ENCODE measurements around the gene IQCK. TPM values are rescaled to one million over a fixed set of nuclear protein-coding genes. Genes with fewer than 3 reads are reported as not detected.

IQCK gene
- 0.98 TPM for total RNA-seq (2013)
- polyA plus RNA-seq = 1 to 10 TPM in 1 of 3 donors, under 1 TPM in 2; 0.52 to 1.2 (median 0.58) TPM
- 1.0 TPM in 1 of 2 replicates, not detected in the other for polyA minus RNA-seq
- 0.08 to 2.0 (median 0.81) reads per million in 11 experiments for total RNA-seq

DNA sequence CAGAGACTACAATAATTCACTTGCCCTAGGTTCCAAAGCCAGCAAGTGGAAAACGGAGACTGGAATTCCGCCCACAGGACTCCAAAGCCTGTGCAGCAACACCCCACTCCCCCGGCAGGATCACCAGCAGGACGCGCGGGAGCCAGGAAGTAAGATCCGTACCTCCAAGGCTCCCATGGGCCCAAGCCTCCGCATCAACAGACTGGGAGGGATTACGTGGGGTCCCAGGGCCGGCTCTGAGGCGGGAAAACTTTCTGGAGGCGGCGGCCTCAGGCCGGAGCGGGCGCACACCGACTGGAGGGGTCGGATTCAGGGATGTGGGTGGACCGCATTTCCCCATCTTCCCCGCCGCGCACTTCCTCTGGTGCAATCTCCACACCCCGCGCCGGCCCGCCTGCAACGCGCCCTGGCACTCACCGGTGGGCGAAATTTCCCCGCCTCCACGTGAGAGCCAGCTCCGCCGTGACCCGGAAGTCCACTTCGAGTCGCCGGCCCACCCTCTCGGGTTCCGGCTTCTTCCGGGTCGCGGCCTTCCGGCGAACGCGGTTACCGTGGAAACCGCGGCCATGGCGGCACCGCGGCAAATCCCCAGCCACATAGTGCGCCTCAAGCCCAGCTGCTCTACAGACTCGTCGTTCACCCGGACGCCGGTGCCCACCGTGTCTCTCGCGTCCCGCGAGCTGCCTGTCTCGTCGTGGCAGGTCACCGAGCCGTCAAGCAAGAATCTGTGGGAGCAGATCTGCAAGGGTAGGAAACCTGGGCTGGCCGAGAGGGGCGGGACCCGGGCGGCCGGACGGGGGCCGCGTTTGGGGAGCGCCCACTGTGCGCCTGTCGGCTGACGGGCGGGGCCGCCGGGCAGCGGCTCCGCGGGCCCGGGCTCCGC, at the start of gene IQCK, which contains the start of gene KNOP1:
Gene IQCK, plus strand, starts transcription at position 531 of the 883 bp plus-strand sequence. Its CDS starts 36 bp downstream, at position 567.
Gene KNOP1, minus strand, starts transcription at position 487 of the 883 bp plus-strand sequence. CDS start 3,192 bp downstream, outside the sequence.
- H3K9me3 Mint-ChIP-seq = no peaks in the 10 kb centered on the region

GRCh38 chr16:19672378-19672777, 45.7 kb upstream of the IQCK start:
- Histone ChIP-seq H4K20me1 (ENCODE audit: insufficient read depth, low read length) (no peaks in the 10 kb centered on the region), H3K36me3 (replicated peaks in 1 of 2; ENCODE audit: control insufficient read depth in 1 of 2, insufficient read depth in 2 of 2, low read length in 2 of 2) (peaks cover 44 to 93% of the 10 kb centered on the region in 2 donors), H3K79me2 (ENCODE audit: insufficient read depth, low read length) (no peaks in the 10 kb centered on the region), H3K9ac (ENCODE audit: insufficient read depth, low read length, poor library complexity, severe bottlenecking) (no peak overlapping the region), H2AFZ (ENCODE audit: insufficient read depth, low read depth, low read length, poor library complexity, severe bottlenecking) (no peak overlapping the region), H3K4me3 (replicated peaks in 1 of 3; ENCODE audit: low read depth in 2 of 3, low read length in 3 of 3) (no peak overlapping the region), H3K27me3 (ENCODE audit: control insufficient read depth in 2 of 2, insufficient read depth in 2 of 2, low read length in 2 of 2) (no peaks in the 10 kb centered on the region), H3K27ac (ENCODE audit: low read depth in 1 of 2, low read length in 2 of 2) (no peak overlapping the region), H3K9me3 (replicated peaks in 1 of 2; ENCODE audit: control insufficient read depth in 1 of 2, insufficient read depth in 1 of 2, low read length in 2 of 2) (no peaks in the 10 kb centered on the region), H3K4me1 (ENCODE audit: control insufficient read depth in 1 of 2, insufficient read depth in 2 of 2, low read length in 2 of 2) (no peaks in the 10 kb centered on the region), H3K4me2 (replicated peaks; ENCODE audit: extremely low read depth, low read length, poor library complexity, severe bottlenecking) (no peak overlapping the region)
- H3K9me3 Mint-ChIP-seq = no peaks in the 10 kb centered on the region
- DNase-seq = no peak
- WGBS (ENCODE audit: insufficient coverage) = 100% methylated on average over 2 of the region's 4 CpGs
- H3K27ac Mint-ChIP-seq = peak overlapping the region in 2 of 7 donors; percentile 18 to 27
- no peak overlapping the region for H3K4me3 Mint-ChIP-seq
- TF ChIP-seq, protein P1, sequence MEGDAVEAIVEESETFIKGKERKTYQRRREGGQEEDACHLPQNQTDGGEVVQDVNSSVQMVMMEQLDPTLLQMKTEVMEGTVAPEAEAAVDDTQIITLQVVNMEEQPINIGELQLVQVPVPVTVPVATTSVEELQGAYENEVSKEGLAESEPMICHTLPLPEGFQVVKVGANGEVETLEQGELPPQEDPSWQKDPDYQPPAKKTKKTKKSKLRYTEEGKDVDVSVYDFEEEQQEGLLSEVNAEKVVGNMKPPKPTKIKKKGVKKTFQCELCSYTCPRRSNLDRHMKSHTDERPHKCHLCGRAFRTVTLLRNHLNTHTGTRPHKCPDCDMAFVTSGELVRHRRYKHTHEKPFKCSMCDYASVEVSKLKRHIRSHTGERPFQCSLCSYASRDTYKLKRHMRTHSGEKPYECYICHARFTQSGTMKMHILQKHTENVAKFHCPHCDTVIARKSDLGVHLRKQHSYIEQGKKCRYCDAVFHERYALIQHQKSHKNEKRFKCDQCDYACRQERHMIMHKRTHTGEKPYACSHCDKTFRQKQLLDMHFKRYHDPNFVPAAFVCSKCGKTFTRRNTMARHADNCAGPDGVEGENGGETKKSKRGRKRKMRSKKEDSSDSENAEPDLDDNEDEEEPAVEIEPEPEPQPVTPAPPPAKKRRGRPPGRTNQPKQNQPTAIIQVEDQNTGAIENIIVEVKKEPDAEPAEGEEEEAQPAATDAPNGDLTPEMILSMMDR (IDR thresholded peaks at IDR 0.05) = no peak
- H3K27me3 Mint-ChIP-seq (ENCODE audit: low read depth in 3 of 3) = peaks cover 0 to 2% (median 0%) of the 10 kb centered on the region in 3 donors
- H3K36me3 Mint-ChIP-seq = peaks cover 63 to 83% of the 10 kb centered on the region in 2 donors
- intact Hi-C loops (cut with micrococcal nuclease) = no loop called here
- no peaks in the 10 kb centered on the region for H3K4me1 Mint-ChIP-seq

More for the DNA sequence above, at the start of gene IQCK, which contains the start of gene KNOP1:
- peak within 1 kb of the TSS; percentile 99 for H3K4me2 ChIP-seq (replicated peaks; ENCODE audit: extremely low read depth, low read length, poor library complexity, severe bottlenecking)
- peak within 1 kb of the TSS; percentile 82 to 99 (median 97) for H3K4me3 ChIP-seq (replicated peaks in 1 of 3; ENCODE audit: low read depth in 2 of 3, low read length in 3 of 3)
- under 1% methylated on average over 85 of the region's 88 CpGs for WGBS (ENCODE audit: insufficient coverage)
- H3K27ac ChIP-seq (ENCODE audit: low read depth in 1 of 2, low read length in 2 of 2) = peak within 1 kb of the TSS; percentile 30 to 61
- Mint-ChIP-seq H3K4me3 (peak within 1 kb of the TSS; percentile 88 to 95), H3K4me1 (peaks cover 26% of the 10 kb centered on the region), H3K27me3 (ENCODE audit: low read depth in 3 of 3) (peaks cover 0 to 3% (median 0%) of the 10 kb centered on the region in 3 donors), H3K27ac (peak within 1 kb of the TSS; percentile 10 to 85 (median 75)), H3K36me3 (peaks cover 15 to 19% of the 10 kb centered on the region in 2 donors)
- H3K9me3 ChIP-seq (replicated peaks in 1 of 2; ENCODE audit: control insufficient read depth in 1 of 2, insufficient read depth in 1 of 2, low read length in 2 of 2) = no peaks in the 10 kb centered on the region
- intact Hi-C loops (cut with micrococcal nuclease) = loop anchor here in 1 of 2 donors (5.0 to 10.0 kb wide), 2 partner anchors 161 to 653 kb away; partner anchors contain the start of genes COQ7 and VPS35L
- peaks cover 7% of the 10 kb centered on the region for H3K79me2 ChIP-seq (ENCODE audit: insufficient read depth, low read length)
- no peaks in the 10 kb centered on the region for H3K27me3 ChIP-seq (ENCODE audit: control insufficient read depth in 2 of 2, insufficient read depth in 2 of 2, low read length in 2 of 2)
- H4K20me1 ChIP-seq (ENCODE audit: insufficient read depth, low read length) = no peaks in the 10 kb centered on the region
- peaks cover 14 to 21% of the 10 kb centered on the region in 2 donors for H3K4me1 ChIP-seq (ENCODE audit: control insufficient read depth in 1 of 2, insufficient read depth in 2 of 2, low read length in 2 of 2)
- H3K9ac ChIP-seq (ENCODE audit: insufficient read depth, low read length, poor library complexity, severe bottlenecking) = peak within 1 kb of the TSS; percentile 74
- TF ChIP-seq, protein P1 (IDR thresholded peaks at IDR 0.05) = no peak
- peaks cover 6 to 15% of the 10 kb centered on the region in 2 donors for H3K36me3 ChIP-seq (replicated peaks in 1 of 2; ENCODE audit: control insufficient read depth in 1 of 2, insufficient read depth in 2 of 2, low read length in 2 of 2)
- DNase-seq = peak; percentile 81 to 93 (median 86)
- peak within 1 kb of the TSS; percentile 100 for H2AFZ ChIP-seq (ENCODE audit: insufficient read depth, low read depth, low read length, poor library complexity, severe bottlenecking)
